ENCODE results near the gene SIDT2.

DNA sequence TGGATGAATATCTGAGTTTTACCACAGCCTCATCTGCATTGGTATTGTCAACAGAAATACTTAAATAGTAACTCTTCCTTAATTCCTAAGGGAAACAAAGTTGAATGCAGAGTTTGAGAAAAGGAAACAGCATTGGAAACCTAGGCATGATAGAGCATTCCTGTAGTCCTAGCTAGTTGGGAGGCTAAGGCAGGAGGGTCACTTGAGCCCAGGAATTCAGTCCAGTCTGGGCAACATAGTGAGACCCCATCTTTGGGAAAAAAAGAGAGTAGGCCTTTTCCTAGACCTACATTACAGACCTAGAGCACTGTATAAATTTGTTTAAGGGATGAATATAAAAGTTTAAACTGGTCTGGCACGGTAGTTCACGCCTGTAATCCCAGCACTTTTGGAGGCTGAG, 21.0 kb upstream of the SIDT2 start:
- TF ChIP-seq, protein P1, sequence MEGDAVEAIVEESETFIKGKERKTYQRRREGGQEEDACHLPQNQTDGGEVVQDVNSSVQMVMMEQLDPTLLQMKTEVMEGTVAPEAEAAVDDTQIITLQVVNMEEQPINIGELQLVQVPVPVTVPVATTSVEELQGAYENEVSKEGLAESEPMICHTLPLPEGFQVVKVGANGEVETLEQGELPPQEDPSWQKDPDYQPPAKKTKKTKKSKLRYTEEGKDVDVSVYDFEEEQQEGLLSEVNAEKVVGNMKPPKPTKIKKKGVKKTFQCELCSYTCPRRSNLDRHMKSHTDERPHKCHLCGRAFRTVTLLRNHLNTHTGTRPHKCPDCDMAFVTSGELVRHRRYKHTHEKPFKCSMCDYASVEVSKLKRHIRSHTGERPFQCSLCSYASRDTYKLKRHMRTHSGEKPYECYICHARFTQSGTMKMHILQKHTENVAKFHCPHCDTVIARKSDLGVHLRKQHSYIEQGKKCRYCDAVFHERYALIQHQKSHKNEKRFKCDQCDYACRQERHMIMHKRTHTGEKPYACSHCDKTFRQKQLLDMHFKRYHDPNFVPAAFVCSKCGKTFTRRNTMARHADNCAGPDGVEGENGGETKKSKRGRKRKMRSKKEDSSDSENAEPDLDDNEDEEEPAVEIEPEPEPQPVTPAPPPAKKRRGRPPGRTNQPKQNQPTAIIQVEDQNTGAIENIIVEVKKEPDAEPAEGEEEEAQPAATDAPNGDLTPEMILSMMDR (CRISPR knock-in tag; IDR thresholded peaks at IDR 0.05), result no peak
- no peak for TF ChIP-seq ZBTB7A (CRISPR knock-in tag; IDR thresholded peaks at IDR 0.05)
- TF ChIP-seq RBM22 (optimal IDR thresholded peaks at IDR 0.05; ENCODE audit: low read length), result no peak
- no peak for TF ChIP-seq XRCC5 (optimal IDR thresholded peaks at IDR 0.05; ENCODE audit: low read length)
- TF ChIP-seq NR2C2 (CRISPR knock-in tag; IDR thresholded peaks at IDR 0.05; ENCODE audit: borderline replicate concordance), result no peak
- no peak for TF ChIP-seq ZBTB4 (CRISPR knock-in tag; IDR thresholded peaks at IDR 0.05; ENCODE audit: borderline replicate concordance)
- TF ChIP-seq ZMAT5 (CRISPR knock-in tag; IDR thresholded peaks at IDR 0.05; ENCODE audit: borderline replicate concordance, low read depth), result no peak
- TF ChIP-seq AHR (CRISPR knock-in tag; IDR thresholded peaks at IDR 0.05), result no peak
- no peak for TF ChIP-seq NONO (IDR thresholded peaks at IDR 0.05)
- TF ChIP-seq NONO (CRISPR knock-in tag; conservative IDR thresholded peaks at IDR 0.05), result no peak

Measured in HepG2 (cell line).